ENCODE results near the gene CCM2L. TPM values are rescaled to one million over a fixed set of nuclear protein-coding genes. Genes with fewer than 3 reads are reported as not detected.

CCM2L gene
- total and polyA plus RNA-seq, 2 of the 4 experiments (the other 2 are of a cell fraction), result not detected

DNA sequence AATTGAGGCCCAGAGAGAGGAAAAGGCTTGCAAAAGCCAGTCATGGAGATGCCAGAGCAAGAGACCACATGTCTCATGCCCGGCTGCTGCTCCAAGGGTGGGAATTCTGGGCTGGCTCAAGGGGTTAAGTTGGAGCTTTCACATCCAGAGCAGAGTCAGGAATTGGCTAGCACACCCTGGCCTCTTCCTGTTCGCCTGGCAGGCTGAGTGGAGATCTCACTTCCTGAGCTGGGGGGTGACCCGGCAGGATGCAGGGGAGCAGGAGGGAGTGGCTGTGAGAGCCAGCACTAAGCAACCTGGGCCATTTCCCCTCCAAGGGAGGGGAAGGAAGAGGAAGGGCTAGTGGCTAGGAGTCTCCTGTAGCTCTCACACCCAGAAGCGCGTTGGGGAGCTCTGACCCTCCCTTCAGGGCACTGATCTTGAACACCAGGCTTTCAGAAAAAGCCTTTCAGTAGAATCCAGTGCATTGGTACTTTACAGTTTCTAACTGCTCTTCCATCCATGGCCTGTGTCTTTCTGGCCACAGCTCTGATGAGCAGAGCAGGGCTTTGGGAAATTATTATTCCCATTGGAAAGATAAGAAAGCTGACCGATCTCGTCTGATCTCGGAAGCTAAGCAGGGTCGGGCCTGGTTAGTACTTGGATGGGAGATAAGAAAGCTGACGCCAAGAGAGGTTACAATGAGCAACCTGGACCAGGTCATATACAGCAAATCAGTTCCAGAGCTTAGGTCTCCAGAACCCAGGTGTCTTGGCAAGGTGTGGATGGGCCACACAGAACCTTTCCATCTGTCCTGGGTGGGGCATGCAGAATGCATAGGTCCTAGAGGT is 2.2 kb upstream of the CCM2L start:
- Histone ChIP-seq H4K20me1 (ENCODE audit: insufficient read depth, low read length) (no peaks in the 10 kb centered on the region), H3K9me1 (ENCODE audit: insufficient read depth, low read length) (no peaks in the 10 kb centered on the region), H3K23ac (ENCODE audit: low read depth, low read length) (no peak overlapping the region), H3K27ac (ENCODE audit: insufficient read depth, low read length) (no peak overlapping the region), H3K18ac (ENCODE audit: low read depth, low read length) (no peak overlapping the region), H2BK5ac (ENCODE audit: low read depth, low read length, poor library complexity, severe bottlenecking) (no peak overlapping the region), H3K36me3 (ENCODE audit: control insufficient read depth, insufficient read depth, low read length) (no peaks in the 10 kb centered on the region), H3K27me3 (ENCODE audit: control insufficient read depth, insufficient read depth, low read length) (peaks cover 59% of the 10 kb centered on the region), H2BK120ac (ENCODE audit: low read depth, low read length) (no peak overlapping the region), H2BK20ac (ENCODE audit: low read depth, low read length) (no peak overlapping the region), H2AFZ (replicated peaks; ENCODE audit: low read length, poor library complexity) (no peak overlapping the region), H3K4me1 (ENCODE audit: control insufficient read depth, insufficient read depth, low read length) (no peaks in the 10 kb centered on the region), H3K79me1 (ENCODE audit: low read depth in 1 of 2, low read length in 2 of 2) (no peaks in the 10 kb centered on the region), H3K9ac (ENCODE audit: low read depth, low read length) (no peak overlapping the region), H4K8ac (ENCODE audit: low read depth in 2 of 2, low read length in 2 of 2) (no peak overlapping the region), H3K4me2 (ENCODE audit: low read depth, low read length) (no peak overlapping the region), H4K5ac (ENCODE audit: low read depth, low read length) (no peak overlapping the region), H3K14ac (replicated peaks; ENCODE audit: low read depth, low read length) (no peak overlapping the region), H2BK15ac (ENCODE audit: low read depth, low read length) (no peak overlapping the region), H2AK9ac (replicated peaks; ENCODE audit: low read depth, low read length, poor library complexity) (no peak overlapping the region), H4K91ac (ENCODE audit: insufficient read depth, low read depth, low read length) (no peak overlapping the region), H3K4ac (ENCODE audit: low read depth, low read length) (no peak overlapping the region), H3K9me3 (ENCODE audit: control insufficient read depth, insufficient read depth, low read length) (no peaks in the 10 kb centered on the region), H2AK5ac (ENCODE audit: low read depth, low read length) (no peak overlapping the region), H3K4me3 (ENCODE audit: insufficient read depth, low read depth, low read length) (no peak overlapping the region), H3K56ac (ENCODE audit: extremely low read depth, insufficient read depth, low read length) (no peak overlapping the region)
- BruUV-seq (replicated peaks), result no TSS peak
- no CpG with 5 or more reads among the region's 10 CpGs for WGBS, 2 experiments (ENCODE audit: extremely low coverage in 2 of 2, insufficient read length in 1 of 2)
- TF ChIP-seq RCOR1 (IDR thresholded peaks at IDR 0.05; ENCODE audit: insufficient replicate concordance, low read length) (no peak), FOS (IDR thresholded peaks at IDR 0.05; ENCODE audit: low read depth, low read length) (no peak), RAD21 (IDR thresholded peaks at IDR 0.05; ENCODE audit: low read length) (no peak), POLR2A (IDR thresholded peaks at IDR 0.05; ENCODE audit: low read depth, low read length) (no peak), RFX5 (IDR thresholded peaks at IDR 0.05; ENCODE audit: low read depth, low read length) (no peak), MXI1 (IDR thresholded peaks at IDR 0.05; ENCODE audit: borderline replicate concordance, low read depth, low read length) (no peak)
- CTCF ChIA-PET, result interaction anchor here (0.5 kb wide), 1 partner anchor 267 kb away, joined by 3 read pairs; no protein-coding TSS in a partner anchor
- in situ Hi-C loops (cut with MboI; ENCODE audit: low sequenced_read_pairs) (no loop called here), dilution Hi-C loops (cut with HindIII; ENCODE audit: low sequenced_read_pairs, unreplicated experiment) (no loop called here), intact Hi-C loops (cut with micrococcal nuclease) (no loop called here)
- ATAC-seq (ENCODE audit: low read depth), result no peak
- no peak for DNase-seq
- POLR2A ChIA-PET (ENCODE audit: unreplicated experiment), result no interaction called here
